Endothelial cell (in vitro differentiated cells): Measurements from ENCODE around the gene SPATA3. TPM values are rescaled to one million over a fixed set of nuclear protein-coding genes. Genes with fewer than 3 reads are reported as not detected.

Experiments used
- DNase-seq: peaks from one replicate; pipeline ENCODE4 v3.0.0; 2021; ENCODE audit warnings: low spot score
- H3K27ac Mint-ChIP-seq: one replicate; pipeline ENCODE4 v1.8.0; 2021; ENCODE audit warnings: mixed read lengths, inconsistent platforms; ENCODE audit not compliant: unreplicated experiment
- H3K27me3 Mint-ChIP-seq: one replicate; pipeline ENCODE4 v1.8.0; 2021; ENCODE audit warnings: mild to moderate bottlenecking, moderate library complexity, mixed read lengths, inconsistent platforms; ENCODE audit not compliant: unreplicated experiment
- H3K36me3 Mint-ChIP-seq: one replicate; pipeline ENCODE4 v1.8.0; 2021; ENCODE audit warnings: mild to moderate bottlenecking, low read depth, mixed read lengths, inconsistent platforms; ENCODE audit not compliant: unreplicated experiment
- H3K4me1 Mint-ChIP-seq: one replicate; pipeline ENCODE4 v1.8.0; 2021; ENCODE audit warnings: mild to moderate bottlenecking, mixed read lengths, inconsistent platforms; ENCODE audit not compliant: unreplicated experiment
- H3K4me3 Mint-ChIP-seq: one replicate; pipeline ENCODE4 v1.8.0; 2021; ENCODE audit warnings: mild to moderate bottlenecking, mixed read lengths, inconsistent platforms; ENCODE audit not compliant: unreplicated experiment
- H3K9me3 Mint-ChIP-seq: one replicate; pipeline ENCODE4 v1.8.0; 2021; ENCODE audit warnings: mixed read lengths, inconsistent platforms; ENCODE audit not compliant: unreplicated experiment
- total RNA-seq: library from RNA; stranded (reverse); fragmentation: NEBNext Ultra II Directional; extraction: Animal tissue kit (Norgen Biotek cat#: 25700); gene quantifications from one replicate; pipeline ENCODE4 v1.2.1, GENCODE V29; 2021; ENCODE audit not compliant: unreplicated experiment
- TF ChIP-seq, protein P1 (sequence below): fragments of 200-600 bp; sonication (generic); IDR thresholded peaks from one replicate; pipeline ENCODE4 v1.5.0; 2021; ENCODE audit warnings: antibody characterized with exemption; ENCODE audit not compliant: unreplicated experiment

Gene SPATA3
- total RNA-seq, 1 donor from 2014 or later = not detected

DNA sequence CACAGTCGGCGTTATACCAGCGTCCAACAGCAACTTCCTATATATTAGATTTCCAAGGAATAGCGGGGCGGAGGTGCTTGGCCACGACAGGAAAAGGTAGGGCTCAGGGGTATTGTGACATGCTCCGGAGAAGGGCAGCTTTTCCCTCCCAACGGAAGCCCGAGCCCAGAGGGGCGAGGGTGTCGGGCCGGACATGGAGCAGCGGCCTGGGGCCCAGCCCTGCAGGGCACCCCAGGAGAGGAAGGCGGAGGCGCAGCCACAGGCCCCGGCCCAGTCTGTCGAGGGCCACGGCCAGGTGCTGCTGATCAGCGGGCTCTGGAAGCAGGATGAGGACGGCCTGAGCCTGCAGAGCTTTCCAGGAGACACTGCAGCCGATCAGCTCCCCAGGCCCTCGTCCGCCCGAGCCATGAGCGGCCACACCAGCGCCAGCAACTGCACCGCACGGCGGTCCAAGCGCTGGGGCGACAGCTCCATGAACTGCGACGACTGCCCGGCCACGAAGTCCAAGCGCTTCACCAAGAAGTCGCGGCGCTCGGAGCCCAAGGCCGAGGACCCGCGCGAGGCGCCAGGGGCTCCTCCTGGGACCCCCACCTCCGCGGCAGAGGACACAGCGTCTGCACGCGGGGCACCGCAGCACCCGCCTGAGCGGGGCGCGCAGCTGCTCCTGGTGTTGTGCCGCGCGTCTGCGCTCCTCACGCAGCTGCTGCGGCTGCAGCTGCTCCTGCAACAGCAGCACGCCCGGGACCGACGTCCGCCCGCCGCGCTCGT, 5.6 kb upstream of the SPATA3 start:
- Mint-ChIP-seq H3K4me1 (no peaks in the 10 kb centered on the region), H3K27me3 (peaks cover 12% of the 10 kb centered on the region)

DNA sequence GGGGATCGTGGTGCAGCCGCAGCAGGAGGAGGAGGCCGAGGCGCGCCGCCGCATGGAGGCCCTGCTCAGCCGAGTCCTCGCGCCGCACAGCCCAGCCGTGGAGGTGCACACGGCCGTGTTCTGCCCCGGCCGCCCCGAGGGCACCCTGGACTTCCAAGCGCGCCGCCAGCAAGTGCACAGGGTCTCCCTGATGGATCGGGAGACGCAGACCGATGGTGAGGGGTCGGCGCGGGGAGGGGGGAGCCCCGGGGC, 5.1 kb upstream of the SPATA3 start:
- Mint-ChIP-seq H3K4me1 (no peaks in the 10 kb centered on the region), H3K27me3 (peaks cover 12% of the 10 kb centered on the region), H3K4me3 (no peak overlapping the region), H3K27ac (no peak overlapping the region), H3K9me3 (no peaks in the 10 kb centered on the region), H3K36me3 (no peaks in the 10 kb centered on the region)
- DNase-seq = no peak
- TF ChIP-seq, protein P1, sequence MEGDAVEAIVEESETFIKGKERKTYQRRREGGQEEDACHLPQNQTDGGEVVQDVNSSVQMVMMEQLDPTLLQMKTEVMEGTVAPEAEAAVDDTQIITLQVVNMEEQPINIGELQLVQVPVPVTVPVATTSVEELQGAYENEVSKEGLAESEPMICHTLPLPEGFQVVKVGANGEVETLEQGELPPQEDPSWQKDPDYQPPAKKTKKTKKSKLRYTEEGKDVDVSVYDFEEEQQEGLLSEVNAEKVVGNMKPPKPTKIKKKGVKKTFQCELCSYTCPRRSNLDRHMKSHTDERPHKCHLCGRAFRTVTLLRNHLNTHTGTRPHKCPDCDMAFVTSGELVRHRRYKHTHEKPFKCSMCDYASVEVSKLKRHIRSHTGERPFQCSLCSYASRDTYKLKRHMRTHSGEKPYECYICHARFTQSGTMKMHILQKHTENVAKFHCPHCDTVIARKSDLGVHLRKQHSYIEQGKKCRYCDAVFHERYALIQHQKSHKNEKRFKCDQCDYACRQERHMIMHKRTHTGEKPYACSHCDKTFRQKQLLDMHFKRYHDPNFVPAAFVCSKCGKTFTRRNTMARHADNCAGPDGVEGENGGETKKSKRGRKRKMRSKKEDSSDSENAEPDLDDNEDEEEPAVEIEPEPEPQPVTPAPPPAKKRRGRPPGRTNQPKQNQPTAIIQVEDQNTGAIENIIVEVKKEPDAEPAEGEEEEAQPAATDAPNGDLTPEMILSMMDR = no peak

More for the DNA sequence above, 5.6 kb upstream of the SPATA3 start:
- no peak overlapping the region for H3K27ac Mint-ChIP-seq
- H3K9me3 Mint-ChIP-seq = no peaks in the 10 kb centered on the region
- no peak for DNase-seq
- no peaks in the 10 kb centered on the region for H3K36me3 Mint-ChIP-seq
- TF ChIP-seq, protein P1 = no peak
- H3K4me3 Mint-ChIP-seq = no peak overlapping the region

DNA sequence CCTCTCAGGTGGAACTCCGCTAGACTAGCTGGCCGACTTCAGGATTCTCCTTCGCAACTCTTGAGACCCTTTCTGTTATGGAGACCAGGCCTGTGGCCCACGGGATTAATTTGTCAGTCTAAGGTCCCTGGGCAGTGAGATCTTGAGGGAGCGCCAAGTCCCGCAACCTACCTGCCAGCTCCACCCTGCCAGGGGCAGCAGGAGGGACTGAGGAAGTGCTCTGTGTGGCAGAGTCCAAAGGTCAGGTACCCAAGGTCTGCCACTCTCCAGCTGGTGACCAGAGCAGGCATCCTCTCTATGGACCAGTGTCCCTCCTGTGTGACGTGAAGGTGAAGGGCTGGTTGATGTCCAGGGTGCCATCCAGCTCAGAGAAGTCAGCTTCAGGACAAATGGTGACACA, 4.3 kb upstream of the SPATA3 start:
- no peaks in the 10 kb centered on the region for H3K4me1 Mint-ChIP-seq
- no peaks in the 10 kb centered on the region for H3K36me3 Mint-ChIP-seq
- H3K27me3 Mint-ChIP-seq = peaks cover 12% of the 10 kb centered on the region
- no peak overlapping the region for H3K4me3 Mint-ChIP-seq
- DNase-seq = no peak
- H3K9me3 Mint-ChIP-seq = no peaks in the 10 kb centered on the region
- TF ChIP-seq, protein P1 = no peak
- H3K27ac Mint-ChIP-seq = no peak overlapping the region

DNA sequence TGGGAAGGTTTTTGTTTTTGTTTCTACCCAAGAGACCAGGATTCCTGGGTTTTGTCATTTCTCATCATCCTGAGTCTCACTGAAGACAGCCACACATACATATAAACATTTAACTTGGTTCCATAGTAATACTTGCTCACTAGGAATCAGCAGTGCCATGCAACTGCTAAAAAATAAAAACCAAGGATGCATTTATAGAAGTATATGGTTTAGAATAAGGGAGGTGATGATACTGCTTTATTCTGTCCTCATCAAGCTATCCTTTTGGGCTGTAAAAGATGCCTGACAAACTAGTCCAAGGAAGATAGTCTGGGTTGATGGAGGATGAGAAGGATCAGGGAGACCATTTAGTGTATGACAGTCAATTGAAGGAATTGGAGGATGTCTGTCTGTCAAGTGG, 740 bp downstream of the SPATA3 start:
- peaks cover 10% of the 10 kb centered on the region for H3K4me1 Mint-ChIP-seq
- peaks cover 5% of the 10 kb centered on the region for H3K27me3 Mint-ChIP-seq
- H3K4me3 Mint-ChIP-seq = no peak overlapping the region
- DNase-seq = no peak
- TF ChIP-seq, protein P1 = no peak
- no peaks in the 10 kb centered on the region for H3K36me3 Mint-ChIP-seq
- H3K27ac Mint-ChIP-seq = no peak overlapping the region
- peaks cover 5% of the 10 kb centered on the region for H3K9me3 Mint-ChIP-seq

DNA sequence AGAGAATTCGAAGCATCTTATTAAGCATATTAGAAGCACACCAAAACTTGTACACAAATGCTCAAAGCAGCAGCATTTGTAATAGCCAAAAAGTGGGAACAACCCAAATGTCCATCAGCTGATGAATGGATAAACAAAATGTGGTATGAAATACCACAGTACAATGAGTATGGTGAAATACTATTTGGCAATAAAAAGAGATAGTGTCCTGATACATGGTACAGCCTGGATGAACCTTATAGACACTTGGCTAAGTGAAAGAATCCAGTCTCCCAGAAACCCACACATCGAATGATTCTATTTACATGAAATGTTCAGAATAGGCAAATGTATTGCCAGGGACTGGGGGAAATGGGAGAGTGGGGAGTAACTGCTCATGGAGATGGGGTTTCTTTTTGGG, 3.0 kb downstream of the SPATA3 start:
- peaks cover 5% of the 10 kb centered on the region for H3K9me3 Mint-ChIP-seq
- H3K36me3 Mint-ChIP-seq = no peaks in the 10 kb centered on the region
- TF ChIP-seq, protein P1 = no peak
- no peak overlapping the region for H3K27ac Mint-ChIP-seq
- no peak for DNase-seq
- no peak overlapping the region for H3K4me3 Mint-ChIP-seq
- peaks cover 15% of the 10 kb centered on the region for H3K4me1 Mint-ChIP-seq
- peaks cover 5% of the 10 kb centered on the region for H3K27me3 Mint-ChIP-seq
